HEK293T (cell line): ENCODE data around the gene ARMC5.

Experiments
- ARNT ChIP-seq: fragments of 450-650 bp; IDR thresholded peaks from 2 replicates; pipeline ENCODE4 v1.6.1; 2017; ENCODE audit warnings: mild to moderate bottlenecking
- BHLHE40 ChIP-seq: fragments of 450-650 bp; IDR thresholded peaks from 2 replicates; pipeline ENCODE4 v1.6.1; 2016; ENCODE audit warnings: mild to moderate bottlenecking, moderate library complexity, borderline replicate concordance
- ELF4 ChIP-seq: fragments of 450-650 bp; IDR thresholded peaks from 2 replicates; pipeline ENCODE4 v1.6.1; 2017; ENCODE audit warnings: antibody characterized with exemption
- FOXK2 ChIP-seq: fragments of 450-650 bp; IDR thresholded peaks from 2 replicates; pipeline ENCODE4 v1.6.1; 2016; ENCODE audit warnings: mild to moderate bottlenecking
- FOXM1 ChIP-seq: fragments of 450-650 bp; IDR thresholded peaks from 2 replicates; pipeline ENCODE4 v1.6.1; 2017; ENCODE audit warnings: mild to moderate bottlenecking, borderline replicate concordance
- SUZ12 ChIP-seq: fragments of 450-650 bp; IDR thresholded peaks from 2 replicates; pipeline ENCODE4 v1.6.1; 2016; ENCODE audit warnings: mild to moderate bottlenecking

GRCh38 chr16:31456988-31457360, 2.3 kb upstream of the ARMC5 start:
- TF ChIP-seq BHLHE40 (no peak), SUZ12 (no peak), ELF4 (no peak), FOXM1 (no peak), FOXK2 (no peak), ARNT (no peak)
